Activated CD8-positive, alpha-beta memory T cell treated with anti-CD3 and anti-CD28 coated beads, Interleukin-2, amount 10 ng/mL, durations not matched to agents 7 days and 5 days (primary cell): ENCODE measurements around the gene KIF16B. TPM values are rescaled to one million over a fixed set of nuclear protein-coding genes. Genes with fewer than 3 reads are reported as not detected.

Source experiments
- ATAC-seq: fragments of 150-1000 bp; cut with Tn5 transposase; one replicate; pipeline ENCODE4 v1.10.0; 2021; ENCODE audit warnings: moderate library complexity
- CTCF ChIA-PET: fragments of 350-600 bp; sonication (Branson Sonifier 250); formaldehyde crosslinking; loops from one replicate; lab custom pipeline; 2021; ENCODE audit warnings: antibody characterized with exemption; lab: Charles Lee
- DNase-seq: peaks from one replicate; pipeline ENCODE4 v3.0.0-alpha.2; 2020
- H3K27ac Mint-ChIP-seq: one replicate; pipeline ENCODE4 v1.8.0; 2021; ENCODE audit warnings: mild to moderate bottlenecking, mixed read lengths
- H3K27me3 Mint-ChIP-seq: one replicate; pipeline ENCODE4 v1.8.0; 2021; ENCODE audit warnings: mixed read lengths
- H3K36me3 Mint-ChIP-seq: one replicate; pipeline ENCODE4 v1.8.0; 2021; ENCODE audit warnings: mild to moderate bottlenecking, mixed read lengths
- H3K4me1 Mint-ChIP-seq: one replicate; pipeline ENCODE4 v1.8.0; 2021; ENCODE audit warnings: mixed read lengths
- H3K4me3 Mint-ChIP-seq: one replicate; pipeline ENCODE4 v1.8.0; 2021; ENCODE audit warnings: mild to moderate bottlenecking, moderate library complexity, mixed read lengths
- H3K9me3 Mint-ChIP-seq: one replicate; pipeline ENCODE4 v1.8.0; 2022; ENCODE audit warnings: low read depth, mixed read lengths
- total RNA-seq, 2 experiments: library from RNA; stranded (reverse); gene quantifications; one replicate each; pipeline ENCODE4 v1.2.3, GENCODE V29; 2021

KIF16B gene
- total RNA-seq, 2 experiments from 2014 or later = 3.0 to 4.1 TPM

DNA sequence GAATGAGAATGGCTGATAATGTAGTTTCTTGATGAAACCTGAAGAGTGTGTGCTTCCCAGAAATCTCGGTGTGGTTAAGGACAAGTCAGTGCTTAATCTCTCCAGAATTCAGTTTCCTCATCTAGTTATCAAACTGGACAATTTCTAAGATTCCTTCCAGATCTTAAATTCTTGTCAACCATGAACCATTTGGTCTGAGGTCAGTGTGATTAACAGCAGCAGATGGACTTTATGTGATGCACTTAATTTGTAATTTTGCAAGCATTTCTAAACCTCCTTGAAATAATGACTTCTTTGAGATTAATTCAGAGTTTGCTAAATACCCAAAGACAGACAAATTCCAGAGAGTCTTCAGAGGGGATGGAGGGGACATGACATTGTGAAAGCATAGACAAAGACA lies 160.3 kb downstream of the KIF16B start:
- Mint-ChIP-seq H3K27me3 (no peaks in the 10 kb centered on the region), H3K27ac (no peak overlapping the region), H3K4me3 (no peak overlapping the region), H3K9me3 (no peaks in the 10 kb centered on the region), H3K36me3 (no peaks in the 10 kb centered on the region), H3K4me1 (no peaks in the 10 kb centered on the region)
- DNase-seq (no peak), ATAC-seq (no peak)
- CTCF ChIA-PET = no interaction called here

DNA sequence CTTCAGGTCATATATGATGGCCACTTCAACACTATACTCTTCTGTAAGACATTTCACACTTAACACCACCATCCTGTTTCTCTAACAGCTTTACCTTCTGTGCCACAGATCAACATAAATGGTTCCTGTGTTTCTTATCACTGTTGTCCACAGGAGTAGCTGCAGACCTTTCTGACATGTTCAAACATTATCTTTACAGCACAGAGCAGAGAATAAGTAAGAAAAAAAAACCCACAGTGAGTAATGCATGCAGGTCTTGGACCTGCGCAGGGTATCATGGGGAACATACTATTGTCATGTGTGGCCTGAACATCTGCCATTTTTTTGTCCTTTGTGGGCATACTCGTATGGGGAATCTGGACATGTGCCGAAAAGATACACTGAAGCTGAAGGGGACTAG lies 161.9 kb downstream of the KIF16B start:
- Mint-ChIP-seq H3K9me3 (no peaks in the 10 kb centered on the region), H3K27ac (no peak overlapping the region), H3K4me3 (no peak overlapping the region), H3K27me3 (no peaks in the 10 kb centered on the region), H3K4me1 (no peaks in the 10 kb centered on the region), H3K36me3 (no peaks in the 10 kb centered on the region)
- CTCF ChIA-PET = no interaction called here
- DNase-seq (no peak), ATAC-seq (no peak)

- no peaks in the 10 kb centered on the region for H3K4me1 Mint-ChIP-seq
- H3K36me3 Mint-ChIP-seq = no peaks in the 10 kb centered on the region
- DNase-seq = no peak
- H3K9me3 Mint-ChIP-seq = no peaks in the 10 kb centered on the region
- ATAC-seq = no peak
- no peak overlapping the region for H3K4me3 Mint-ChIP-seq
- no peak overlapping the region for H3K27ac Mint-ChIP-seq
- CTCF ChIA-PET = no interaction called here
- H3K27me3 Mint-ChIP-seq = no peaks in the 10 kb centered on the region
Measured at GRCh38 chr20:16410626-16411025, 162.6 kb downstream of the KIF16B start.

GRCh38 chr20:16408981-16409380 lies 164.3 kb downstream of the KIF16B start:
- H3K4me1 Mint-ChIP-seq = no peaks in the 10 kb centered on the region
- no peak overlapping the region for H3K4me3 Mint-ChIP-seq
- DNase-seq (no peak), ATAC-seq (no peak)
- H3K27me3 Mint-ChIP-seq = no peaks in the 10 kb centered on the region
- H3K36me3 Mint-ChIP-seq = no peaks in the 10 kb centered on the region
- no peak overlapping the region for H3K27ac Mint-ChIP-seq
- CTCF ChIA-PET = no interaction called here
- no peaks in the 10 kb centered on the region for H3K9me3 Mint-ChIP-seq

DNA sequence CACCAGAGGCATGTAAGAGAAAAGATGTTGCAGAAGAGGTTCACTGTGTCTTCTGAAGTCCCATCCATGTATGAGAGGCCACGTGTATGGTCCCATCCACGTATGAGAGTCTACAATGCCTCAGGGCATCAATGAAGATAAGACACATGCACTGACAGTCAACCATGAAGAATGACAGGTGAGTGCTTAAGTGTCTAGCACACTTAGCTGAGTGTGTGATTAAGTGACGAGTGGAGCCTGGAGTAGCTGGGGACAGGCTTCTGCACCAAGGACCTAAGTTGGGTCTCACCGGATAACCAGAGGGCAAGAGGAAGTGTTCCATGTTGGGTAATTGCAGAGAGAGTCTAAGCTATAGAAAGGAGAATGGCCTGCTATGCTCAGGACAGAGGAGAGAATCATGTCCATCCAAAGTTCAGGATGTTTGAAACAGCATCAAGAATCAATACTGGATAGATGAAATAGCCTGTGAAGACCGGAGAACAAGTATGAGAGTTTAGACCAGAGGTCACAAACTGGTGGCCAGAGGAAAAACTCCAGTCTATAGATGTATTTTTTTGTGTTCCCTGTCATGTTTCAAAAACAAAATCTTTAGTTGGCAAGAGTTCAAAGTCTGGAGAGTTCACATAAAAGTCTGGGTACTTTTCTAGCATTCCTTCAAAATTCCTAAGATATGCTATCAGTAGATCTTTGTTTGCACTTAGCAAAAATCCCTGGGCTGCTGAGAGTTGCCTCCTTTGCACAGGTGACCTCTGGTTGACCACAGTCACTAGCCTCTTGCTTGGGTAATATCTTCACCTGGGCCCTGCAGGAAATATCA lies 165.8 kb downstream of the KIF16B start:
- no peak overlapping the region for H3K27ac Mint-ChIP-seq
- H3K27me3 Mint-ChIP-seq = no peaks in the 10 kb centered on the region
- no peaks in the 10 kb centered on the region for H3K4me1 Mint-ChIP-seq
- no peak overlapping the region for H3K4me3 Mint-ChIP-seq
- H3K9me3 Mint-ChIP-seq = no peaks in the 10 kb centered on the region
- DNase-seq = no peak
- CTCF ChIA-PET = no interaction called here
- no peaks in the 10 kb centered on the region for H3K36me3 Mint-ChIP-seq
- ATAC-seq = no peak

DNA sequence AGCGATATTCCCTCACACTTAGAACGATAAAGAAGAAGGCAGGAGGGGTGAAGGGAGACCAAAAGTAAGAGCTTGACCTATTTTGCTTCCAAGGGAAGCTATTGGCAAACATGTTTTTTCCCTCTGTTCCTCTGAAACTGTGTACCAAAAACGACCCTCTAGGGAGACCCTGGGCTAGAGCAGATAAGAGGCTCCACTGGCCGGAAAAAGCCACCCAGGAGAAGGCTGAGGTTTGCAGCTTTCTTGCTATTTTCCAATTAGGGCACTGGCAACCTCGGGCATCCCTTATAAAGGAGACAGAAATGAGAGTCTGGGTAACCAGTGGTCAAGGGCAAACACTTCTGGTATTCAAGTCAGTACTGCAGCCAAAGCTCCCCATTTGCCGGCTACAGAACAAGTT lies 168.0 kb downstream of the KIF16B start:
- no peak overlapping the region for H3K27ac Mint-ChIP-seq
- no peaks in the 10 kb centered on the region for H3K4me1 Mint-ChIP-seq
- H3K9me3 Mint-ChIP-seq = no peaks in the 10 kb centered on the region
- DNase-seq = no peak
- no peak overlapping the region for H3K4me3 Mint-ChIP-seq
- no peak for ATAC-seq
- CTCF ChIA-PET = no interaction called here
- no peaks in the 10 kb centered on the region for H3K27me3 Mint-ChIP-seq
- no peaks in the 10 kb centered on the region for H3K36me3 Mint-ChIP-seq

DNA sequence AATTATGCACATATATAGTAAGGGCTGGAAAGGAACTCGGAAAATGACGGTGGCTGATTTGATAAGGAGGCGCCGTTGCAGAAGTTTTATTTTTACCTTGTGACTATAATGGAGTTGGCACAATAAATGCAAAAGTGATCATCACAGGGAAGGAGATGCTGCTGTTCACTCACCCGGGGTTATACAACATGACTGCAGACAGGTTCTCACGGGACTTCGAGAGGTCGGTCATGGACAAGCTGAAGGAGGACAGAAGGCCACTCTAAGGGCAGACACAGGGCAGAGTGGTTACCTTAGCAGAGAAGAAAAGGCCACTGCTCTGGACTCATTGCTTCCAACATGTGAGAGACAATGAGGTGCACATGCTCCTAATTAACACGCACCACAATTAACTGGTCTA lies 168.6 kb downstream of the KIF16B start:
- DNase-seq = no peak
- Mint-ChIP-seq H3K27ac (no peak overlapping the region), H3K4me3 (no peak overlapping the region), H3K9me3 (no peaks in the 10 kb centered on the region), H3K4me1 (no peaks in the 10 kb centered on the region), H3K36me3 (no peaks in the 10 kb centered on the region), H3K27me3 (no peaks in the 10 kb centered on the region)
- CTCF ChIA-PET = no interaction called here
- no peak for ATAC-seq

DNA sequence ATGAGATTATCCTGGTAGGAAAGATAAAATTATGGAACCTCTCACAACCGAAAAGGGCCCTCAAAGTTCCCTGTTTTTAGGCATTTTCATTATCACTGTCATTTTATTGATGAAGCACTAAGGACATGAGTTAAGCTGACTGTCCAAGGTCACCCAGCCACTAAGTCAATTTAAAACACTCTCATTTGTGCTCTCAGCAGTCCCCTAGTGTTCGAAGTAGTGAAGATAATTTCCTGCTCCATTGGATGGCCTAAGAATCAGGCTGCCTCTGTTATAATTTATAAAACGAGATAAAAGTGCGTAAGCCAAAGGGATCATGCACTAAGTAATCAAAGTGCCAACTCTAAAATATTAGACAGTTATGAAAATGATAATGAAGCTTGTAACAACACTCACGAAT lies 169.1 kb downstream of the KIF16B start:
- no peak for DNase-seq
- H3K9me3 Mint-ChIP-seq = no peaks in the 10 kb centered on the region
- no peaks in the 10 kb centered on the region for H3K27me3 Mint-ChIP-seq
- H3K27ac Mint-ChIP-seq = no peak overlapping the region
- ATAC-seq = no peak
- H3K36me3 Mint-ChIP-seq = no peaks in the 10 kb centered on the region
- no peaks in the 10 kb centered on the region for H3K4me1 Mint-ChIP-seq
- CTCF ChIA-PET = no interaction called here
- no peak overlapping the region for H3K4me3 Mint-ChIP-seq

- Mint-ChIP-seq H3K4me3 (no peak overlapping the region), H3K4me1 (no peaks in the 10 kb centered on the region), H3K27ac (no peak overlapping the region), H3K27me3 (no peaks in the 10 kb centered on the region), H3K36me3 (no peaks in the 10 kb centered on the region), H3K9me3 (no peaks in the 10 kb centered on the region)
- CTCF ChIA-PET = no interaction called here
- DNase-seq (no peak), ATAC-seq (no peak)
Measured at GRCh38 chr20:16400234-16400633, 173.0 kb downstream of the KIF16B start.

DNA sequence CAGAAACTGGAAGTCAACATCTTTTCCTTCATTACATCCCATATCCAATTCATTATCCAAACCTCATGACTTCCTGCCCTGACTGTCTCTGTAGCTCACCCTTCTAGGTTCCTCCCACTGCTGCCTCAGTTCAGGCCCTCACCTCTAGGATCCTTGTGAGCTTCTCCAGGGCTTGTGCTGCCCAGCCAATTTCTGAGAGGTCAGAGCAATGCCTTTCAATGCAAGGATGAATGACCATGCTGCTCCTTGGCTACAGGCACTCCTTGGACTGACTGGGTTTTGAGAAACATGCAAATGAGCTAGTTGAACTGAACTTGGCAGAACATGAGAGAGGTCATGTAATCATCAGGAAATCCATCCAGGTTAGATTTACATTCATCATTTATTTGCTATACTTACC lies 173.4 kb downstream of the KIF16B start:
- Mint-ChIP-seq H3K27me3 (no peaks in the 10 kb centered on the region), H3K9me3 (no peaks in the 10 kb centered on the region), H3K4me1 (no peaks in the 10 kb centered on the region), H3K27ac (no peak overlapping the region), H3K4me3 (no peak overlapping the region), H3K36me3 (no peaks in the 10 kb centered on the region)
- CTCF ChIA-PET = no interaction called here
- no peak for DNase-seq
- no peak for ATAC-seq

GRCh38 chr20:16397086-16397485 lies 176.2 kb downstream of the KIF16B start:
- CTCF ChIA-PET = no interaction called here
- H3K4me1 Mint-ChIP-seq = no peaks in the 10 kb centered on the region
- no peak overlapping the region for H3K4me3 Mint-ChIP-seq
- H3K27ac Mint-ChIP-seq = no peak overlapping the region
- no peak for DNase-seq
- H3K36me3 Mint-ChIP-seq = no peaks in the 10 kb centered on the region
- no peak for ATAC-seq
- no peaks in the 10 kb centered on the region for H3K27me3 Mint-ChIP-seq
- H3K9me3 Mint-ChIP-seq = no peaks in the 10 kb centered on the region

DNA sequence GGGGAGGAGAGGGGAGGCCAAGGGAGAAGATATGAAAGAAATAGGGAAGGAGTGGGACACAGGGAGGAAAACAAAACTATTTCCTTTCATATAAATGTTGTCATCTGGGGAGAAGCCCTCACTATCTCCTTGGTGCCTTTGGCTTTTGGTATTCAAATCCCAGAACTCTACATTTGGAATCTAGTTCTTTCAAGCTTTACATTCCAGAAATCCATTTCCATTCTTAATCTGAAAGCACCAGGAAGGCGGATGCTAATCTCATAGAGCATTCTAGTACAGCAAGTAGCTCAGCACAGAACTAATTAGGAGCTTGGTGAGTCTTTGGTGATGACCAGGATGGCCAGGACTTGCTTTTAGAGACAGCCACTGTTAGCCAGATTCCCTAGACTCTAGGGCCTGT lies 177.9 kb downstream of the KIF16B start:
- CTCF ChIA-PET = no interaction called here
- no peak overlapping the region for H3K4me3 Mint-ChIP-seq
- ATAC-seq (no peak), DNase-seq (no peak)
- no peaks in the 10 kb centered on the region for H3K27me3 Mint-ChIP-seq
- no peak overlapping the region for H3K27ac Mint-ChIP-seq
- H3K9me3 Mint-ChIP-seq = no peaks in the 10 kb centered on the region
- H3K36me3 Mint-ChIP-seq = no peaks in the 10 kb centered on the region
- no peaks in the 10 kb centered on the region for H3K4me1 Mint-ChIP-seq

DNA sequence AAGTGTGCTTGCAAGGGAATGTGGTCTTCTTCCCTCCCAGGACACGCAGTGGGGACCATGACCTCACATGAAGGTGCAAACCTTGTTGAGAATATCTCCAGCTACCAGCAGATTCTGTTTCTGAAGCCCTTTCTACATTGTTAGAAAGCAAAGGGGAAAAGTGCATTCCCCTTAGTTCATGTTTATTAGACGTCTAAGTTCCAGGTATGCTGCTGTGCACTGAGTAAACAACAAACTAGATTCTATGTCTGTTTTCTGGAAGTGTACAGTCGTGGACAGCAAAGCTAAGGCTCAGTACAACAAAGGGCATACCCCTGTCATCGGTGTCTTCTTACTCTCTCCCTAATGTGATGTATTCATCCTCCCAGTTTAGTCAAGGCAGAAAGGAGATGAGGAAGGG lies 178.5 kb downstream of the KIF16B start:
- Mint-ChIP-seq H3K27ac (no peak overlapping the region), H3K27me3 (no peaks in the 10 kb centered on the region), H3K4me1 (no peaks in the 10 kb centered on the region), H3K4me3 (no peak overlapping the region), H3K9me3 (no peaks in the 10 kb centered on the region), H3K36me3 (no peaks in the 10 kb centered on the region)
- ATAC-seq = no peak
- DNase-seq = no peak
- CTCF ChIA-PET = interaction anchor here (0.9 kb wide), 1 partner anchor 10 kb away, joined by 3 read pairs; no protein-coding TSS in a partner anchor

DNA sequence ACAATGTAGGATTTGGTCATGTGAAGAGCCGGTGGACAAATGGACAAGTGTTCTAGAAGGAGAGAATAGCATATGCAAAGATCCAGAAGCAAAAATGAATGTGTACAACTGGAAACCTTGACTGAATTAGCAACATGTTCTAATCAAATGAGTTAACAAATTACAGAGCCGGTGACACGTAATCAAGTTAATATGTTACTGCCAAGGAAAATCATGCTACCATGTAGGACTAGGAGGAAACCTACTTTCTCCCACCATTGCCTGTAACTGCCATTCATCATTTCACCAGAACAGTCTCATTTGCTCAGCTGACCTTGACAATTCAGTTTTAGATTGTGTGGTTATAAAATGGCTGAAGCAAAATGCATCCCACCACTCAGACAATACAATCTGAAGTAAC lies 179.4 kb downstream of the KIF16B start:
- Mint-ChIP-seq H3K9me3 (no peaks in the 10 kb centered on the region), H3K27ac (no peak overlapping the region), H3K36me3 (no peaks in the 10 kb centered on the region), H3K27me3 (no peaks in the 10 kb centered on the region), H3K4me3 (no peak overlapping the region), H3K4me1 (no peaks in the 10 kb centered on the region)
- ATAC-seq (no peak), DNase-seq (no peak)
- CTCF ChIA-PET = interaction anchor here (0.9 kb wide), 1 partner anchor 9 kb away, joined by 3 read pairs; no protein-coding TSS in a partner anchor
